Fibroblast of mammary gland (primary cell): ENCODE measurements around the gene GALNT17.

Experiments
- DNase-seq: peaks from one replicate; pipeline ENCODE4 v3.0.0-alpha.2; 2010; ENCODE audit warnings: low read depth
- H3K4me3 ChIP-seq: 2 replicates; pipeline ENCODE4 v1.5.1; 2011; ENCODE audit warnings: low read depth, mild to moderate bottlenecking, low read length, moderate library complexity; ENCODE audit not compliant: control insufficient read depth
- TF ChIP-seq, protein P1 (sequence below): conservative IDR thresholded peaks from 2 replicates; pipeline ENCODE4 v1.5.1; 2011; ENCODE audit warnings: low read depth, low read length, inconsistent platforms; ENCODE audit not compliant: control insufficient read depth, insufficient read depth

The GALNT17 gene

DNA sequence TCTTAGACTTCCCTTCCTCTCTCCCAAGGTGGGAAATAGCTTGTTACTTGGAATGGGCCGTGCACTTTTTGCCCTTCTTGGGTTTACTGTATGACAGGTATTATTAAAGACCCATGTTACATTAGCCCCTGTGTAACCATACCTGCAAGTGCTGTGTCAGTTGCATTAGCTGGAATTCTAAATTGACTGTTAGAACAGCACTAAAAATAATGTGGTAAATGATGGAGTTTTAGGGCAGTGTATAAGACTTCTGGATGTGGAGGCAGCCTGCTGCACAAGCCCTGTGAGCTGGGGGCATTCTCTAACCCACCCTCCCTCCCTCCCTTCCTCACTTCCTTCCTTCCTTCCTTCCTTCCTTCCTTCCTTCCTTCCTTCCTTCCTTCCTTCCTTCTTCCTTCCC is 52.7 kb downstream of the GALNT17 start:
- DNase-seq = no peak
- H3K4me3 ChIP-seq = no peak overlapping the region
- TF ChIP-seq, protein P1, sequence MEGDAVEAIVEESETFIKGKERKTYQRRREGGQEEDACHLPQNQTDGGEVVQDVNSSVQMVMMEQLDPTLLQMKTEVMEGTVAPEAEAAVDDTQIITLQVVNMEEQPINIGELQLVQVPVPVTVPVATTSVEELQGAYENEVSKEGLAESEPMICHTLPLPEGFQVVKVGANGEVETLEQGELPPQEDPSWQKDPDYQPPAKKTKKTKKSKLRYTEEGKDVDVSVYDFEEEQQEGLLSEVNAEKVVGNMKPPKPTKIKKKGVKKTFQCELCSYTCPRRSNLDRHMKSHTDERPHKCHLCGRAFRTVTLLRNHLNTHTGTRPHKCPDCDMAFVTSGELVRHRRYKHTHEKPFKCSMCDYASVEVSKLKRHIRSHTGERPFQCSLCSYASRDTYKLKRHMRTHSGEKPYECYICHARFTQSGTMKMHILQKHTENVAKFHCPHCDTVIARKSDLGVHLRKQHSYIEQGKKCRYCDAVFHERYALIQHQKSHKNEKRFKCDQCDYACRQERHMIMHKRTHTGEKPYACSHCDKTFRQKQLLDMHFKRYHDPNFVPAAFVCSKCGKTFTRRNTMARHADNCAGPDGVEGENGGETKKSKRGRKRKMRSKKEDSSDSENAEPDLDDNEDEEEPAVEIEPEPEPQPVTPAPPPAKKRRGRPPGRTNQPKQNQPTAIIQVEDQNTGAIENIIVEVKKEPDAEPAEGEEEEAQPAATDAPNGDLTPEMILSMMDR = no peak

DNA sequence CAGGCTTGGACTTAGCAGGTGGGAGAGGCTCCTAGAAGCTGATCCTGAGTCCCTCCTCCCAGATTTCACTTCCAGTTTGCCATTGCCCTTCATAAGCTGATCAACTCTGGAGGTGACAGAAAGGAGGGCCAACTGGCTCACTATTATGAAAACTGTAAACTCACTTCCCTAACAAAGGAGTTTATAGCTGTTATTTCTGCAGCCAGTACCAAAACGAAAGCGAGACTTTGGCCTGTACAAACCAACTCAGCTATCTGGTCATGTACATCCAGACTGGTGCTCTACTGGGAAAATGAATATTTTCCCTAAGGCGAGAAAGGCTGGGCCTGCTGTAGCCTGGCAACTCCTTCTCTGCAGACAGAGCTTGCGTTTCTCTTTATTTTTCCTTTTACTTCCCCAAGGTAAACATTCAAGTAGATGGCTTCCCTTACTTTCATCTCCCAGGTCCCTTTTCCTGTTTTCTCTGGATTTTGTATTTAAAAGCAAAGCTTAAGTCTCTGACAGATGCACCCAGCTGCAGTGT is 54.7 kb downstream of the GALNT17 start:
- DNase-seq = no peak
- H3K4me3 ChIP-seq = no peak overlapping the region

DNA sequence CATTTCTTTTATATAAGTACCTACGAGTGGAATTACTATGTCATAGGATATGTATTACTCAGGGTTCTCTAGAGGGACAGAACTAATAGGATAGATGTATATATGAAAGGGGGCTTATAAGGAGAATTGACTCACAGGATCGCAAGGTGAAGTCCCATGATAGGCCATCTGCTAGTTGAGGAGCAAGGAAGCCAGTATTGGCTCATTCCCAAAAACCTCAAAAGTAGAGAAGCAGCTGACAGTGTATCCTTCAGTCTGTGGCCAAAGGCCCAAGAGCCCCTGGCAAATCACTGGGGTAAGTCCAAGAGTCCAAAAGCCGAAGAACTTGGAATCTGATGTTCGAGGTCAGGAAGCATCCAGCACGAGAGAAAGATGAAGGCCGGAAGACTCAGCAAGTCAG is 59.8 kb downstream of the GALNT17 start:
- TF ChIP-seq, protein P1 = no peak
- no peak overlapping the region for H3K4me3 ChIP-seq
- DNase-seq = no peak

More for the DNA sequence above, 54.7 kb downstream of the GALNT17 start:
- TF ChIP-seq, protein P1 = no peak

DNA sequence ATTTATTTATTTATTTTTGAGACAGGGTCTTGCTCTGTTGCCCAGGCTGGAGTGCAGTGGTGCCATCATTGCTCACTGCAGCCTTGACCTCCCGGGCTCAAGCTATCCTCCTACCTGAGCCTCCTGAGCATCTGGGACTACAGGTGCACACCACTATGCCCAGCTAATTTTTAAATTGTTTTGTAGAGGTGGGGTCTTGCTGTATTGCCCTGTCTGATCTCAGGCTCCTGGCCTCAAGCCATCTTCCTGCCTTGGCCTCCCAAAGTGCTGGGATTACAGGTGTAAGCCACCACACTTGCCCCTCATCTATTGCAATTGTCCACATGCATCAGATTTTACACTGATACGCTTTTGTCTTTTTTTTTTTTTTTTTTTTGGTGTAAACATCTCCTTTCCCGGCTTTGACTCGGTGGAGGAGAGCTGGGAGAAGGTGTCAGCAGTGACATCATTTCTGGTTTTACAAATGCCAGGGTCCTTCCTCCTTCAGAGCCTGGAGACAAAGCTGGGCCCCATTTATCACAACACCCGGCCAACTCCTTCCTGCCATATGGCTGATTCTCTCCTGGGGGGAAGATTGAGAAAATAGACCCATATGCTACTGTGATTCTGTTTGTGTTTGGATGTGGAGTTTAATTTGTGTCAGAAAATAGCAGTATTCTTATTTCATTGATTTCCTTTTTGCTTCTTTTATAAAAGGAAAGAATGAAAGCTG is 61.3 kb downstream of the GALNT17 start:
- TF ChIP-seq, protein P1 = no peak
- H3K4me3 ChIP-seq = no peak overlapping the region
- no peak for DNase-seq

DNA sequence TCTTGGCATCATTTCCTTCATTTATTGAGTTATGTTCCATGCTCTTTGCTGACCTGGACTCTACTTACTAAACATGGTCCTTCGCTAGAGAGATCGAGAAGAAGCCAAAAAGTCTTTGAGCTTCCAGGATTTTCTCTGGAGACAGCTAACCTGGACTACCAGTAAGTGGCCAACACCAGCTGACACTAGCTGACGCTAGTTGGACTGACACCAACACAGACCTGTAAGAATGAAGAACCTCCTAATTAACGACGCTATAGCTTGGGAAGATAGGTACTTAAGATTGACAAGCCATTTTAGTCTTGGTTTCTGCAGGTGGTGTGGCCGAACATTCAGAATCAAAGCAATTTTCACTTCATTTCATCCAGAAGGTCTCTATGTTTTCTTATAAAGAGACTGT is 66.4 kb downstream of the GALNT17 start:
- TF ChIP-seq, protein P1 = no peak
- no peak for DNase-seq
- H3K4me3 ChIP-seq = no peak overlapping the region

DNA sequence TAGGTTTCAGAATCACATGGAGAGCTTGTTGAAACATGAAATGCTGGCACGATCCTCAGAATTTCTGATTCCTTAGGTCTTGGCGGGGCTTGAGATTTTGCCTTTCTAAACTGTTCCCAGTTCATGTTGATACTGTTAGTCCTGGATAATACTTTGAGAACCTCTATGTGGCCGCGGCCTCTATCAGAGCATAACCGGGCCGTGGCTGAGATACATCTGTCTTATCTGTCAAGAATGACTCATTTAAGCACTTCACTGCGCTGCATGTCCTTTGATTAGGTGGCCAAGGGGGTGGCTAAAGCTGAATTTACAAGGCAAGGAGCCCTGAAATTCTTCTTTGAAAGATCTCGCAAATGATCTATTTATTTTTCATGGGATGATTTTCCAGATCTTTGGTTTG is 66.9 kb downstream of the GALNT17 start:
- TF ChIP-seq, protein P1 = no peak
- no peak overlapping the region for H3K4me3 ChIP-seq
- DNase-seq = no peak

DNA sequence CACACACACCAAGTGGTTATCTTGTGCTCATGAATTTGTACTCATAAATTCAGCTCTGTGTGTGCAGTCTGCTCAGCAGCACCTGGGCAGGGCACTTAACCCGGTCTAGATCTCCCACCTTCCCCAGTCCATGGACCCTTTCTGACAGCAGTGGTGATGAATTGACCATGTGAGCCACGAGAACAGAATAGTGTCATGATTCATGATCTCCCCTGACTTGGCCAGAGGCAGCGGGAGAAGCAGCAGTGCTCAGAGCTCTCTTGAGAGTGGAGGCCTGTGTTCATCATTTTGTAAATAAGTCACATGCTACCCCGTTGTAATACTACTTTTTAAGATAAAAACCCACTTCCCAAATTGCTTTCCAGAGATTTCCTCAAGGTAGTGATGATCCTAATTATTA is 74.2 kb downstream of the GALNT17 start:
- TF ChIP-seq, protein P1 = no peak
- H3K4me3 ChIP-seq = no peak overlapping the region
- DNase-seq = no peak
